ENCODE results near the gene XIRP2.

The XIRP2 gene

DNA sequence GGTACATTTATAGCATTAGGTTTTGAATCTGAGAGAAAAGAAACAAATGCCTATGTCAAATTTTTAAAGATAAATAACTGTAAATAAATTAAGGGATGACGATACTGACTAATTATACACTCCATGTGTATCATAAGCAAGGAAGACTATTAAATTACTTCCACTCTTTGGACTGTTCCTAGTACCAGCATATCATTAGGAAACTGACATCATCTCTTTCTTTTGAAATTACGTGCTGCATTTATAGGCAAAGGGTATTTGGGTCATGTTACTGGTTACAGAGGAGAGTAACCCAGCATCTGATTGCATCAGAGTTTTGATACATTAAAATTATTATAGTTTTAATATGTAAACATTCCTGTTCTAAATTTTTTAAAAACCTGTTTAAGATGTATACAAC, 309.7 kb downstream of the XIRP2 start:
- TF ChIP-seq, protein P1, sequence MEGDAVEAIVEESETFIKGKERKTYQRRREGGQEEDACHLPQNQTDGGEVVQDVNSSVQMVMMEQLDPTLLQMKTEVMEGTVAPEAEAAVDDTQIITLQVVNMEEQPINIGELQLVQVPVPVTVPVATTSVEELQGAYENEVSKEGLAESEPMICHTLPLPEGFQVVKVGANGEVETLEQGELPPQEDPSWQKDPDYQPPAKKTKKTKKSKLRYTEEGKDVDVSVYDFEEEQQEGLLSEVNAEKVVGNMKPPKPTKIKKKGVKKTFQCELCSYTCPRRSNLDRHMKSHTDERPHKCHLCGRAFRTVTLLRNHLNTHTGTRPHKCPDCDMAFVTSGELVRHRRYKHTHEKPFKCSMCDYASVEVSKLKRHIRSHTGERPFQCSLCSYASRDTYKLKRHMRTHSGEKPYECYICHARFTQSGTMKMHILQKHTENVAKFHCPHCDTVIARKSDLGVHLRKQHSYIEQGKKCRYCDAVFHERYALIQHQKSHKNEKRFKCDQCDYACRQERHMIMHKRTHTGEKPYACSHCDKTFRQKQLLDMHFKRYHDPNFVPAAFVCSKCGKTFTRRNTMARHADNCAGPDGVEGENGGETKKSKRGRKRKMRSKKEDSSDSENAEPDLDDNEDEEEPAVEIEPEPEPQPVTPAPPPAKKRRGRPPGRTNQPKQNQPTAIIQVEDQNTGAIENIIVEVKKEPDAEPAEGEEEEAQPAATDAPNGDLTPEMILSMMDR (IDR thresholded peaks at IDR 0.05; ENCODE audit: borderline replicate concordance, insufficient read depth, low read depth, low read length), result no peak

DNA sequence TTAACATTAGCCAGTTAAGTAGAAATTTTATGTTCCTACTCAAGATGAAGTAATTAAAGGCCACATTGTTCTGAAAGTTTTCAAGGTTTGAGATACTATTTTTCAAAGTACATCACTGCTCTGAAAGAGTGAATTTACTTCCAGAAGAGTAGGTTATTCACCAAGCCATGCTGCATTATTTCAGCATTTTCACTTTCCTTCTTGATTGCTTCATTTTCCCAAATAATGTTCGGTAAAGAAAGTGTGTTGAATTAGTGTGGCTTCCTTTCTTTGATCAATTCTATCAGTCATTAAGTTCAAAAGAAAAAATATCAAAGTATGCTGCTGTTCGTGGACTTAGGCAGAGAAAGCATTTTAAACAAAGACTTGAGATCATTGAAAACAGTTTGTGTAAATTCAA, 310.3 kb downstream of the XIRP2 start:
- TF ChIP-seq, protein P1 (IDR thresholded peaks at IDR 0.05; ENCODE audit: borderline replicate concordance, insufficient read depth, low read depth, low read length), result no peak
- H3K4me3 ChIP-seq (ENCODE audit: low read depth, low read length), result no peak overlapping the region

More for the DNA sequence above, 309.7 kb downstream of the XIRP2 start:
- no peak overlapping the region for H3K4me3 ChIP-seq (ENCODE audit: low read depth, low read length)

DNA sequence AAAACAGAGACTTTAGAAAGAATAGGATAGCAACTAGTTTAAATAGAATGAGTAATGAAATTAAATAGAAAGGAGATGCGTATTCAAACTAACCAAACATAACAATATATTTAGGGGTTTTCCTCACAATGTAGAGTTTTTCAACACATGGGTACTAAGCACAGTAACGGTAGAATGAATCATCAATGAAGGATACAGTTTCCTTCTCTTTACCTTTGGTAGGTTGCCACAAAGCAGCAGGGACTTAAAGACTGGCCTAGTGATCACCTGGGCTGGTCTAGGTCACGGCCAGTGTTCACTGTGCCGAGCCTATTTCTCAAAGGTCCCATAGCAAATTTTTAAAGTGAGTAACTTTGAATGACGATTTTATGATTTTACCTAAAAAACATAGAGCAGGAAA, 311.7 kb downstream of the XIRP2 start:
- no peak overlapping the region for H3K4me3 ChIP-seq (ENCODE audit: low read depth, low read length)
- TF ChIP-seq, protein P1 (IDR thresholded peaks at IDR 0.05; ENCODE audit: borderline replicate concordance, insufficient read depth, low read depth, low read length), result no peak

DNA sequence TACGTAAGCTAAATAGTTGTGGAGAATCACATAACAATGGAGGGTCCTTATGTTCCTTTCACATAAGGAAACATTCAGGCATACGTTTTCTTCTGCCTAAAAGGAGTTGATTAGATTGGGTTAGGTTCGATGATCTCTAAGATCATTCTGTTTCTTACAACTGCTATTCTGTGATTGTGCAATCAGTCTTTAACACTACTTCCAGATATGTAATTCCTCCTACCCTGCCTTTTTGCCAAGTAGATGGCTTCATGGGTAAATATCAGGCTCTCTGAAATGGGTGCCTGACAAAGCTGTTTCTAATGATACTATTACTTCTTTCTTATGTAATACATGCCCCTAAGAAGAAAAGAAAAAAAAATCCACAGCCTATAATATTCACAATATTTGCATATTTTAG, 321.5 kb downstream of the XIRP2 start:
- TF ChIP-seq, protein P1 (IDR thresholded peaks at IDR 0.05; ENCODE audit: borderline replicate concordance, insufficient read depth, low read depth, low read length), result no peak
- no peak overlapping the region for H3K4me3 ChIP-seq (ENCODE audit: low read depth, low read length)

DNA sequence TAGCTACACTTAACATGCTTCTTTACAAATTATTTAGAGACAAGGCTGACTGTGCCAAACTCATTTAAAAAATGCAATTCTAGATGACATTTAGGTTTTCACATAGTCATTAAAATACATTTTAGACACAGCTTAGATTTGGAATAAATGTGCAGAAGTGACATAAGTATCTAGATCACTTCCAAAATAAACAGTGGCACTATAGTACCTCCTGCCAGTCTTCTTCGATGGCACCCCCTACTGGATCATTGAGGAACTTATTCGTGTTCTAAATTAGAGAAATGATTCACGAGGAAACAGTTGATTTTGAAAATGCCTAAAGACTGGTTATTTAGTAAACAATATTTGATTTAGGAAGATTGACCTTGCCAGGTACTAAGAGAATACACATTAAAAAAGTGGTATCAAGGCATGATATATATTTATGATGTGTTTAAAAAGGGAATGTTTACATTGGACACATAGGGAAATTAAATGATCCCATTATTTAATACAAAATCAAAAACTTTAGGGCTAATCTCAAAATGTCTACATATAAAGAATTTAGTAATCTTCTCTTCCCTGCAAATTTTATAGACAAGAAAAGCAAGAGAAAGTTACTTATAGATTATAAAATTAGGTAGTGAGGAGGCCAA, 323.9 kb downstream of the XIRP2 start:
- H3K4me3 ChIP-seq (ENCODE audit: low read depth, low read length), result no peak overlapping the region
- TF ChIP-seq, protein P1 (IDR thresholded peaks at IDR 0.05; ENCODE audit: borderline replicate concordance, insufficient read depth, low read depth, low read length), result peak; percentile 54; the same call in 1 of the 2 replicates

DNA sequence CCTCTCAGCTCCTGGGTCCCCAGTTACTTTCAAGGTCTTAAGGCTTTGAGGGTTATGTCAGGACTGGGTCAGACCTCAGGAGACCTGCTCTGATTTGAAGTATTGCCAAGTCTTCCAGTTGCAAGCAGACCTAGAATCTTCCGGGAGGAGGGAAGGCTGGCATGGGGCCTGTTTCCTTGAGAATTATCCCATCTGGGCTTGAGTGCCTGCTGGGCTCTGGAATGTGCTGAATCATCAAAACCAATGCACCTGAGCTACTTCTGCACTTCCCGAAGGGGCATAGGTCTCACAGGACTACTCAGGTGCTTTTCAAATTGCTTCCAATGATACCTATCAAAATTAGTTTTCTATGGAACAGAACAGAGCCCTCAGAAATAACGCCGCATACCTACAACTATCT, 327.3 kb downstream of the XIRP2 start:
- no peak overlapping the region for H3K4me3 ChIP-seq (ENCODE audit: low read depth, low read length)
- TF ChIP-seq, protein P1 (IDR thresholded peaks at IDR 0.05; ENCODE audit: borderline replicate concordance, insufficient read depth, low read depth, low read length), result no peak

DNA sequence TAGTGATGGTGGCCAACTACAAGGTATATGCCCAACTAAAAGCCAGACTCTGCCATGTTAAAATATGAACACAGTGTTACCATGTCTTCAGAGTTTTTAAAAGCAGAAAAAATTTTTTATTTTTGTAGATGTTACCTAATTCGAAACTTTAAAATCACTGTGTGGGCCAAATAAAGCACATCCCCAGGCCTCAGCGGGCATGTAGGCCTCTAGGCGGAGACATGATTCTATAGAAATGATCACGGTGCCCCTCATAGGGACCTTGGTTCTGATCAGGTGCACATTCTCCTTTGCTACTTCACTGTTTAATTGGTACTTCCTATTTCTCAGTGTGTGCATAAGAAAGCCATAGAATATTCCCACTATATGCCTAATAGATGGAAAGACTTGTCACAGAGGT, 349.2 kb downstream of the XIRP2 start:
- no peak overlapping the region for H3K4me3 ChIP-seq (ENCODE audit: low read depth, low read length)
- TF ChIP-seq, protein P1 (IDR thresholded peaks at IDR 0.05; ENCODE audit: borderline replicate concordance, insufficient read depth, low read depth, low read length), result no peak

All from GM12875 (cell line).